Measurements from ENCODE around the gene VWA5A.

DNA sequence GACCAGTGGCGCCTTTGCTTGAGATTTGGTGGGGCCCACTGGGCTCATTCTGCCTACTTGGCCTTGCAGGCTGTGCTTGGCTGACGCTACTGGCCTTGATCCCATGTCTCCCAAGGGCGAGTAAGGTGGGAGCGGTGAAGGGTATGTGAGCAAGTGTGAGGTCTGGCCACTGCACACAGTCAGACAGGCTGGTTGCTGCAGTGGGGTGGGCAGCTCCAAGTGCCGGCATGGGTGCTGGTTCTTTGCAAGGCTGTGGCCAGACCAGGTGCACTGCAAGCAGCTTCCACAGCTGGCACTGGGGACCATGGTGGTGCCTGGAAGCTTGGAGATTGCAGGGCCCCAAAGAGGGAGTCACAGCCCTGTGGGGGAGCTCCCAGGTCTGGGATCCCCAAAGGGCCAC, 40.7 kb upstream of the VWA5A start:
- TF ChIP-seq, protein P1, sequence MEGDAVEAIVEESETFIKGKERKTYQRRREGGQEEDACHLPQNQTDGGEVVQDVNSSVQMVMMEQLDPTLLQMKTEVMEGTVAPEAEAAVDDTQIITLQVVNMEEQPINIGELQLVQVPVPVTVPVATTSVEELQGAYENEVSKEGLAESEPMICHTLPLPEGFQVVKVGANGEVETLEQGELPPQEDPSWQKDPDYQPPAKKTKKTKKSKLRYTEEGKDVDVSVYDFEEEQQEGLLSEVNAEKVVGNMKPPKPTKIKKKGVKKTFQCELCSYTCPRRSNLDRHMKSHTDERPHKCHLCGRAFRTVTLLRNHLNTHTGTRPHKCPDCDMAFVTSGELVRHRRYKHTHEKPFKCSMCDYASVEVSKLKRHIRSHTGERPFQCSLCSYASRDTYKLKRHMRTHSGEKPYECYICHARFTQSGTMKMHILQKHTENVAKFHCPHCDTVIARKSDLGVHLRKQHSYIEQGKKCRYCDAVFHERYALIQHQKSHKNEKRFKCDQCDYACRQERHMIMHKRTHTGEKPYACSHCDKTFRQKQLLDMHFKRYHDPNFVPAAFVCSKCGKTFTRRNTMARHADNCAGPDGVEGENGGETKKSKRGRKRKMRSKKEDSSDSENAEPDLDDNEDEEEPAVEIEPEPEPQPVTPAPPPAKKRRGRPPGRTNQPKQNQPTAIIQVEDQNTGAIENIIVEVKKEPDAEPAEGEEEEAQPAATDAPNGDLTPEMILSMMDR (IDR thresholded peaks at IDR 0.05): no peak
- TF ChIP-seq SIN3A (IDR thresholded peaks at IDR 0.05; ENCODE audit: borderline replicate concordance, insufficient read depth, low read depth, low read length) (no peak), TCF7L2 (IDR thresholded peaks at IDR 0.05; ENCODE audit: low read depth, low read length) (no peak), POLR2AphosphoS5 (IDR thresholded peaks at IDR 0.05; ENCODE audit: low read depth, low read length) (no peak)
- TF ChIP-seq, protein P2, sequence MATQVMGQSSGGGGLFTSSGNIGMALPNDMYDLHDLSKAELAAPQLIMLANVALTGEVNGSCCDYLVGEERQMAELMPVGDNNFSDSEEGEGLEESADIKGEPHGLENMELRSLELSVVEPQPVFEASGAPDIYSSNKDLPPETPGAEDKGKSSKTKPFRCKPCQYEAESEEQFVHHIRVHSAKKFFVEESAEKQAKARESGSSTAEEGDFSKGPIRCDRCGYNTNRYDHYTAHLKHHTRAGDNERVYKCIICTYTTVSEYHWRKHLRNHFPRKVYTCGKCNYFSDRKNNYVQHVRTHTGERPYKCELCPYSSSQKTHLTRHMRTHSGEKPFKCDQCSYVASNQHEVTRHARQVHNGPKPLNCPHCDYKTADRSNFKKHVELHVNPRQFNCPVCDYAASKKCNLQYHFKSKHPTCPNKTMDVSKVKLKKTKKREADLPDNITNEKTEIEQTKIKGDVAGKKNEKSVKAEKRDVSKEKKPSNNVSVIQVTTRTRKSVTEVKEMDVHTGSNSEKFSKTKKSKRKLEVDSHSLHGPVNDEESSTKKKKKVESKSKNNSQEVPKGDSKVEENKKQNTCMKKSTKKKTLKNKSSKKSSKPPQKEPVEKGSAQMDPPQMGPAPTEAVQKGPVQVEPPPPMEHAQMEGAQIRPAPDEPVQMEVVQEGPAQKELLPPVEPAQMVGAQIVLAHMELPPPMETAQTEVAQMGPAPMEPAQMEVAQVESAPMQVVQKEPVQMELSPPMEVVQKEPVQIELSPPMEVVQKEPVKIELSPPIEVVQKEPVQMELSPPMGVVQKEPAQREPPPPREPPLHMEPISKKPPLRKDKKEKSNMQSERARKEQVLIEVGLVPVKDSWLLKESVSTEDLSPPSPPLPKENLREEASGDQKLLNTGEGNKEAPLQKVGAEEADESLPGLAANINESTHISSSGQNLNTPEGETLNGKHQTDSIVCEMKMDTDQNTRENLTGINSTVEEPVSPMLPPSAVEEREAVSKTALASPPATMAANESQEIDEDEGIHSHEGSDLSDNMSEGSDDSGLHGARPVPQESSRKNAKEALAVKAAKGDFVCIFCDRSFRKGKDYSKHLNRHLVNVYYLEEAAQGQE (IDR thresholded peaks at IDR 0.05; ENCODE audit: insufficient read depth in 1 of 2, low read depth in 2 of 2, low read length in 1 of 2): no peak

All from Panc1 (cell line).